GM23338 (cell line): ENCODE measurements around the gene LMNA. TPM values are rescaled to one million over a fixed set of nuclear protein-coding genes. Genes with fewer than 3 reads are reported as not detected.
A peak's percentile ranks its signal among the peaks of the same experiment; 100 is the strongest.

Source experiments
- ATAC-seq: fragments of 200-7000 bp; cut with Tn5 transposase; 3 replicates; pipeline ENCODE4 v1.9.1; 2020
- DNase-seq: peaks from one replicate; pipeline ENCODE4 v3.0.0-alpha.2; 2015; ENCODE audit warnings: low spot score
- H2AFZ ChIP-seq: fragments of 200-600 bp; sonication (generic); 2 replicates; pipeline ENCODE4 v1.8.0; 2016; ENCODE audit warnings: antibody characterized with exemption, mild to moderate bottlenecking, moderate library complexity
- H3F3A ChIP-seq: fragments of 200-600 bp; sonication (generic); replicated peaks from 2 replicates; pipeline ENCODE4 v1.8.0; 2017; ENCODE audit warnings: antibody characterized with exemption, mixed run types, low read depth
- H3K27ac ChIP-seq: fragments of 200-600 bp; sonication (generic); 2 replicates; pipeline ENCODE4 v1.6.1; 2016; ENCODE audit warnings: low read depth
- H3K27me3 ChIP-seq: fragments of 200-600 bp; sonication (generic); 2 replicates; pipeline ENCODE4 v1.8.0; 2016; ENCODE audit warnings: mild to moderate bottlenecking, mixed run types, moderate library complexity; ENCODE audit not compliant: insufficient read depth
- H3K36me3 ChIP-seq: fragments of 200-600 bp; sonication (generic); 2 replicates; pipeline ENCODE4 v1.8.0; 2016; ENCODE audit warnings: mild to moderate bottlenecking; ENCODE audit not compliant: insufficient read depth
- H3K4me1 ChIP-seq: fragments of 200-600 bp; sonication (generic); 2 replicates; pipeline ENCODE4 v1.8.0; 2016; ENCODE audit warnings: mild to moderate bottlenecking, moderate library complexity; ENCODE audit not compliant: insufficient read depth
- H3K4me2 ChIP-seq: fragments of 200-600 bp; sonication (generic); 2 replicates; pipeline ENCODE4 v1.7.1; 2017; ENCODE audit warnings: mixed run types
- H3K4me3 ChIP-seq: fragments of 200-600 bp; sonication (generic); 2 replicates; pipeline ENCODE4 v1.6.1; 2016; ENCODE audit warnings: mixed run types
- H3K79me2 ChIP-seq: fragments of 200-600 bp; sonication (generic); replicated peaks from 2 replicates; pipeline ENCODE4 v1.8.0; 2017; ENCODE audit warnings: mild to moderate bottlenecking; ENCODE audit not compliant: insufficient read depth
- H3K9me2 ChIP-seq: fragments of 200-600 bp; sonication (generic); 2 replicates; pipeline ENCODE4 v1.8.0; 2017; ENCODE audit not compliant: insufficient read depth
- H4K20me1 ChIP-seq: fragments of 200-600 bp; sonication (generic); replicated peaks from 2 replicates; pipeline ENCODE4 v1.8.0; 2017; ENCODE audit warnings: mild to moderate bottlenecking; ENCODE audit not compliant: insufficient read depth
- H3K27ac Mint-ChIP-seq: 2 replicates; pipeline ENCODE4 v1.8.0; 2020; ENCODE audit warnings: inconsistent platforms, mild to moderate bottlenecking, moderate library complexity, mixed read lengths
- H3K27me3 Mint-ChIP-seq: 3 replicates; pipeline ENCODE4 v1.8.0; 2022; ENCODE audit warnings: low read depth, mild to moderate bottlenecking, moderate library complexity, mixed read lengths, inconsistent platforms; ENCODE audit not compliant: insufficient read depth, poor library complexity
- H3K36me3 Mint-ChIP-seq: 3 replicates; pipeline ENCODE4 v1.8.0; 2021; ENCODE audit warnings: low read depth, mild to moderate bottlenecking, inconsistent platforms, moderate library complexity, mixed read lengths
- H3K4me1 Mint-ChIP-seq: 3 replicates; pipeline ENCODE4 v1.8.0; 2020; ENCODE audit warnings: mild to moderate bottlenecking, inconsistent platforms, mixed read lengths
- H3K4me3 Mint-ChIP-seq: 3 replicates; pipeline ENCODE4 v1.8.0; 2021; ENCODE audit warnings: moderate library complexity, mild to moderate bottlenecking, inconsistent platforms, mixed read lengths
- H3K9me3 Mint-ChIP-seq: 3 replicates; pipeline ENCODE4 v1.8.0; 2020; ENCODE audit warnings: moderate library complexity, mild to moderate bottlenecking, inconsistent platforms, mixed read lengths
- NANOG ChIP-seq: IDR thresholded peaks from 2 replicates; pipeline ENCODE4 v1.6.1; 2016; ENCODE audit warnings: antibody characterized with exemption, borderline replicate concordance
- POLR2AphosphoS5 ChIP-seq: IDR thresholded peaks from 2 replicates; pipeline ENCODE4 v1.6.1; 2016; ENCODE audit warnings: antibody characterized with exemption, low read depth
- STAT1 ChIP-seq: IDR thresholded peaks from one replicate; pipeline ENCODE4 v1.6.1; 2016; ENCODE audit warnings: antibody characterized with exemption; ENCODE audit not compliant: unreplicated experiment
- polyA plus RNA-seq: library from polyadenylated mRNA; unstranded; fragments of >200 nt; fragmentation: Nextera tagmentation; extraction: Ambion mirVana; gene quantifications from 2 replicates; pipeline ENCODE4 v1.2.1, GENCODE V29; 2016
- total RNA-seq: library from RNA; depleted of rRNA; stranded (reverse); fragments of >200 nt; shearing (Covaris generic); gene quantifications from 2 replicates; pipeline ENCODE4 v1.2.3, GENCODE V29; 2014
- TF ChIP-seq, protein P1 (sequence below): fragments of 250-450 bp; sonication (Bioruptor Pico); IDR thresholded peaks from 2 replicates; pipeline ENCODE4 v1.5.0; 2020; ENCODE audit warnings: mild to moderate bottlenecking, moderate library complexity
- TF ChIP-seq, protein P2 (sequence below): IDR thresholded peaks from 2 replicates; pipeline ENCODE4 v1.6.1; 2016; ENCODE audit warnings: antibody characterized with exemption

The LMNA gene
- total and polyA plus RNA-seq, 2 experiments from 2014 or later, result 35.5 to 56.3 TPM

DNA sequence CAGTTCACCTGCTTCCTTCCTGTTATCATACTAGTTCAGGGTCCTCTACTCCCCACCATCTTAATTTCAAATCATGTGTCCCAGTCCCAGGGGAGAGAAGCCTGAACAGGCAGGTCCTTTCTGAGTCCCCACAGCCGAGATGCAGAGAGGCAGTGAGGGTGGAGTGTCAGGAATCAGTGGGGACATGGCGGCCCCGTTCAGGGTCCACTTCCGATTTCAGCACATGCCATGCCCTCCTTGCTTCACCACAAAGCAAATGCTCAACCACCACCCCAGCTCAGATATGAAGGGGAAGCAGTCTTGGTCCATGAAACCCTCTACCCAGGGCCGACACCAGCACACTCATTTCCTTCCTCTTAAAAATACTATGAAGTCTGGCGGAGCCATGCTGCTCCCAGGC is 33.7 kb downstream of the LMNA start (continued):
- TF ChIP-seq, protein P1, sequence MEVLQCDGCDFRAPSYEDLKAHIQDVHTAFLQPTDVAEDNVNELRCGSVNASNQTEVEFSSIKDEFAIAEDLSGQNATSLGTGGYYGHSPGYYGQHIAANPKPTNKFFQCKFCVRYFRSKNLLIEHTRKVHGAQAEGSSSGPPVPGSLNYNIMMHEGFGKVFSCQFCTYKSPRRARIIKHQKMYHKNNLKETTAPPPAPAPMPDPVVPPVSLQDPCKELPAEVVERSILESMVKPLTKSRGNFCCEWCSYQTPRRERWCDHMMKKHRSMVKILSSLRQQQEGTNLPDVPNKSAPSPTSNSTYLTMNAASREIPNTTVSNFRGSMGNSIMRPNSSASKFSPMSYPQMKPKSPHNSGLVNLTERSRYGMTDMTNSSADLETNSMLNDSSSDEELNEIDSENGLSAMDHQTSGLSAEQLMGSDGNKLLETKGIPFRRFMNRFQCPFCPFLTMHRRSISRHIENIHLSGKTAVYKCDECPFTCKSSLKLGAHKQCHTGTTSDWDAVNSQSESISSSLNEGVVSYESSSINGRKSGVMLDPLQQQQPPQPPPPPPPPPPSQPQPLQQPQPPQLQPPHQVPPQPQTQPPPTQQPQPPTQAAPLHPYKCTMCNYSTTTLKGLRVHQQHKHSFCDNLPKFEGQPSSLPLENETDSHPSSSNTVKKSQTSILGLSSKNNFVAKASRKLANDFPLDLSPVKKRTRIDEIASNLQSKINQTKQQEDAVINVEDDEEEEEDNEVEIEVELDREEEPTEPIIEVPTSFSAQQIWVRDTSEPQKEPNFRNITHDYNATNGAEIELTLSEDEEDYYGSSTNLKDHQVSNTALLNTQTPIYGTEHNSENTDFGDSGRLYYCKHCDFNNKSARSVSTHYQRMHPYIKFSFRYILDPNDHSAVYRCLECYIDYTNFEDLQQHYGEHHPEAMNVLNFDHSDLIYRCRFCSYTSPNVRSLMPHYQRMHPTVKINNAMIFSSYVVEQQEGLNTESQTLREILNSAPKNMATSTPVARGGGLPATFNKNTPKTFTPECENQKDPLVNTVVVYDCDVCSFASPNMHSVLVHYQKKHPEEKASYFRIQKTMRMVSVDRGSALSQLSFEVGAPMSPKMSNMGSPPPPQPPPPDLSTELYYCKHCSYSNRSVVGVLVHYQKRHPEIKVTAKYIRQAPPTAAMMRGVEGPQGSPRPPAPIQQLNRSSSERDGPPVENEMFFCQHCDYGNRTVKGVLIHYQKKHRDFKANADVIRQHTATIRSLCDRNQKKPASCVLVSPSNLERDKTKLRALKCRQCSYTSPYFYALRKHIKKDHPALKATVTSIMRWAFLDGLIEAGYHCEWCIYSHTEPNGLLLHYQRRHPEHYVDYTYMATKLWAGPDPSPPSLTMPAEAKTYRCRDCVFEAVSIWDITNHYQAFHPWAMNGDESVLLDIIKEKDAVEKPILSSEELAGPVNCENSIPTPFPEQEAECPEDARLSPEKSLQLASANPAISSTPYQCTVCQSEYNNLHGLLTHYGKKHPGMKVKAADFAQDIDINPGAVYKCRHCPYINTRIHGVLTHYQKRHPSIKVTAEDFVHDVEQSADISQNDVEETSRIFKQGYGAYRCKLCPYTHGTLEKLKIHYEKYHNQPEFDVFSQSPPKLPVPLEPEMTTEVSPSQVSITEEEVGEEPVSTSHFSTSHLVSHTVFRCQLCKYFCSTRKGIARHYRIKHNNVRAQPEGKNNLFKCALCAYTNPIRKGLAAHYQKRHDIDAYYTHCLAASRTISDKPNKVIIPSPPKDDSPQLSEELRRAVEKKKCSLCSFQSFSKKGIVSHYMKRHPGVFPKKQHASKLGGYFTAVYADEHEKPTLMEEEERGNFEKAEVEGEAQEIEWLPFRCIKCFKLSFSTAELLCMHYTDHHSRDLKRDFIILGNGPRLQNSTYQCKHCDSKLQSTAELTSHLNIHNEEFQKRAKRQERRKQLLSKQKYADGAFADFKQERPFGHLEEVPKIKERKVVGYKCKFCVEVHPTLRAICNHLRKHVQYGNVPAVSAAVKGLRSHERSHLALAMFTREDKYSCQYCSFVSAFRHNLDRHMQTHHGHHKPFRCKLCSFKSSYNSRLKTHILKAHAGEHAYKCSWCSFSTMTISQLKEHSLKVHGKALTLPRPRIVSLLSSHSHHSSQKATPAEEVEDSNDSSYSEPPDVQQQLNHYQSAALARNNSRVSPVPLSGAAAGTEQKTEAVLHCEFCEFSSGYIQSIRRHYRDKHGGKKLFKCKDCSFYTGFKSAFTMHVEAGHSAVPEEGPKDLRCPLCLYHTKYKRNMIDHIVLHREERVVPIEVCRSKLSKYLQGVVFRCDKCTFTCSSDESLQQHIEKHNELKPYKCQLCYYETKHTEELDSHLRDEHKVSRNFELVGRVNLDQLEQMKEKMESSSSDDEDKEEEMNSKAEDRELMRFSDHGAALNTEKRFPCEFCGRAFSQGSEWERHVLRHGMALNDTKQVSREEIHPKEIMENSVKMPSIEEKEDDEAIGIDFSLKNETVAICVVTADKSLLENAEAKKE (CRISPR knock-in tag), result no peak
- TF ChIP-seq NANOG, result no peak

DNA sequence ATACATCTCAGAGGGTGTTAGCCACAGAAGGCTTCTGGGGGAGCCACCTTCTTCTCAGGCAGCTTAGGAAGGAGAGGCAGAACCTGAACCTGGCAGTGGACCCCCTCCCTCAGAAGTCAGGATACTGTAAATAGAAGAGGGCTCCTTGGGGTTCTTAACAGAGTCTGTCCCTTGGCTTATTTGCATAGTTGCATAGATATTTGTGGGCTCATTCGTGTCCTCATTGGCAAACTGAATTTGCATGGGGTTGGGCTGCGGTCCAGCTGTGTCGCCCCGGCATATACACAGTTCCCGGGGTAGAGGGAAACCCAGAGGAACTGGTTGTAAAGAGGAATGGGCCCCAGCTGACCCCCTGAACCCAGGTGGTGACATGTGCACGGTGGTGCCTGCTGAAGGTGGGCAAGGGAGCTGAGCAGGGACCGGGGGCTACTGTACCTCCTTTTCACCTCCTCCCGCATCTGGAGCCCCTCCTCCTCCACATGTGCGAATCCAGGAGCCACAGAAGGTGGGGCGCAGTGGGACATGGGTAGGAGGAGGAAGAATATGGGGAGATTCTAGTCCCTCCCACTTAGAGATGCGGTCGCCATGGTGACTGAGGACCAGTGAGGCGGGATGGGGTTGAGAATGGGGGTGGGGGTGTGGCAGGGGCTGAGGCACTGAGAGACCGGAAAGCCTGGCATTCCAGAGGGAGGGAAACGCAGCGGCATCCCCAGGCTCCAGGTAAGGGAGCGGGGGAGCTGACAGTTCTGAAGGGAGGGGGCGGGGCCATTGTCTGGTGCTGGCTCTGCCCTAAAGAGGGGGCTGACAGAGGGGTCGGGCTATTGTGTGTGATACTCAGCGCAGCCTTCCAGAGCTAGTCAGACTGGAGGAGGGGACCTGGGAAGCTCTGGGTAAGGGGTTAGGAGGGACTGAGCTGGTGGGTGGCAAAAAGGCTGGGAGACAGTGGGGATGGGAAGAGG is 35.1 kb downstream of the LMNA start:
- Mint-ChIP-seq H3K36me3 (no peaks in the 10 kb centered on the region), H3K4me3 (peak overlapping the region; percentile 60), H3K27me3 (peaks cover 26% of the 10 kb centered on the region), H3K9me3 (no peaks in the 10 kb centered on the region), H3K27ac (no peak overlapping the region), H3K4me1 (peaks cover 79% of the 10 kb centered on the region)
- H3K27me3 ChIP-seq, result no peaks in the 10 kb centered on the region
- H3K4me3 ChIP-seq, result peak overlapping the region; percentile 50
- peaks cover 4% of the 10 kb centered on the region for H3F3A ChIP-seq
- ATAC-seq, result peak; percentile 86
- peak overlapping the region; percentile 82 for H3K27ac ChIP-seq
- H3K4me1 ChIP-seq, result peaks cover 71% of the 10 kb centered on the region
- H3K9me2 ChIP-seq, result no peaks in the 10 kb centered on the region
- peak overlapping the region; percentile 69; the same call in 1 of the 2 replicates for H2AFZ ChIP-seq
- H3K4me2 ChIP-seq, result peak overlapping the region; percentile 82
- no peaks in the 10 kb centered on the region for H3K36me3 ChIP-seq
- H4K20me1 ChIP-seq, result no peaks in the 10 kb centered on the region
- H3K79me2 ChIP-seq, result no peaks in the 10 kb centered on the region
- peak; percentile 99 for DNase-seq
- TF ChIP-seq STAT1 (no peak), POLR2AphosphoS5 (peak; percentile 51; the same call in 1 of the 2 replicates)
- TF ChIP-seq, protein P2, sequence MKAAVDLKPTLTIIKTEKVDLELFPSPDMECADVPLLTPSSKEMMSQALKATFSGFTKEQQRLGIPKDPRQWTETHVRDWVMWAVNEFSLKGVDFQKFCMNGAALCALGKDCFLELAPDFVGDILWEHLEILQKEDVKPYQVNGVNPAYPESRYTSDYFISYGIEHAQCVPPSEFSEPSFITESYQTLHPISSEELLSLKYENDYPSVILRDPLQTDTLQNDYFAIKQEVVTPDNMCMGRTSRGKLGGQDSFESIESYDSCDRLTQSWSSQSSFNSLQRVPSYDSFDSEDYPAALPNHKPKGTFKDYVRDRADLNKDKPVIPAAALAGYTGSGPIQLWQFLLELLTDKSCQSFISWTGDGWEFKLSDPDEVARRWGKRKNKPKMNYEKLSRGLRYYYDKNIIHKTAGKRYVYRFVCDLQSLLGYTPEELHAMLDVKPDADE, result no peak; the same call in 1 of the 2 replicates
- TF ChIP-seq, protein P1 (CRISPR knock-in tag), result no peak
